Measurements from ENCODE around the gene HAUS6.
A peak's percentile ranks its signal among the peaks of the same experiment; 100 is the strongest.

Gene HAUS6

DNA sequence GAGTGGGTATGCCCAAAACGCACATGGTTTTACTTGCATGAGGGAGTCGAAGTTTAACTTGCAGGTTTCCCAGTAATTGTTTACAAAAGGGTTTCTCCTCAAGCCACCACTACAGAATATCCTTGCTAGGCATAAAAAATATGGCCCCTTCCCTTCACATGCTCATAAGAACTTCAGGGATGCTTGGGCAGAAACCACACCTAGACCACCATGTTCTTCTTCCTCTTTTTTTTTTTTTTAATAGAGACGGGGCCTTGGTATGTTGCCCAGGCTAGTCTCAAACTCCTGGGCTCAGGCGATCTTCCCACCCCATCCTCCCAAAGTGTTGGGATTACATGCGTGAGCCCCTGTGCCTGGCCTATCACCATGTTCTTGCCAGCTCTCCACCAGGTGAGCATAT is 43.2 kb upstream of the HAUS6 start:
- peaks cover 0 to 7% (median 0%) of the 10 kb centered on the region in 4 experiments for H3K4me1 ChIP-seq (ENCODE audit: control extremely low read depth in 1 of 4, control insufficient read depth in 4 of 4, insufficient read depth in 4 of 4, low read length in 3 of 4)
- H3K27me3 ChIP-seq (replicated peaks in 2 of 5; ENCODE audit: control insufficient read depth in 4 of 5, insufficient read depth in 5 of 5, low read length in 4 of 5) = no peaks in the 10 kb centered on the region
- CTCF ChIA-PET = no interaction called here
- no peak overlapping the region for H3K27ac ChIP-seq (ENCODE audit: insufficient read depth in 1 of 2, low read depth in 1 of 2, low read length in 2 of 2, poor library complexity in 1 of 2, severe bottlenecking in 2 of 2)
- no CpG with 5 or more reads among the region's 5 CpGs for WGBS (ENCODE audit: insufficient coverage)
- no peak overlapping the region for H3K4me3 ChIP-seq (ENCODE audit: control insufficient read depth in 1 of 7, extremely low read depth in 1 of 7, insufficient read depth in 4 of 7, low read depth in 2 of 7, low read length in 6 of 7)
- no peaks in the 10 kb centered on the region for H3K36me3 ChIP-seq (ENCODE audit: control insufficient read depth in 4 of 4, insufficient read depth in 4 of 4, low read length in 3 of 4)
- peak in 2 of 3 donors; percentile 38 to 42 for DNase-seq
- POLR2A ChIA-PET = no interaction called here
- no peaks in the 10 kb centered on the region for H3K9me3 ChIP-seq (ENCODE audit: control extremely low read depth in 1 of 5, control insufficient read depth in 4 of 5, insufficient read depth in 2 of 5, low read depth in 1 of 5, low read length in 4 of 5)

DNA sequence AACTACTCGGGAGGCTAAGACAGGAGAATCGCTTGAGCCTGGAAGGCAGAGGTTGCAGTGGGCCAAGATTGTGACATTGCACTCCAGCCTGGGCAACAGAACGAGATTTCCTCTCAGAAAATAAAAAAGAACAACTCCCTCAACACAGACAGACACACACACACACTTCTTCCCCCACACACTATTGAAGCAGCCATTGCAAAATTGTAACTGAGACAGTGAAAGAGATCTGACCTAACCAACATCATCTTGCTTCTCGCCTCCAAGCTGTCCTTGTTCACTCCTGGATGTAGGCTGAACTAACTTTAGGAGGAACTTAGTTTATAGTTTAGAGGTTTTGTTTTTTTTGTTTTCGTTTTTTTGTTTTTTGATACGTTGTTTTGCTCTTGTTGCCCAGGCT is 37.6 kb upstream of the HAUS6 start:
- no peaks in the 10 kb centered on the region for H3K36me3 ChIP-seq (ENCODE audit: control insufficient read depth in 4 of 4, insufficient read depth in 4 of 4, low read length in 3 of 4)
- ChIA-PET POLR2A (interaction anchor here (0.6 kb wide), 1 partner anchor 15 kb away, joined by 3 read pairs; no protein-coding TSS in a partner anchor), CTCF (interaction anchor here (1.6 to 1.7 kb wide), 2 partner anchors 8 to 11 kb away, joined by 3 to 4 read pairs; no protein-coding TSS in a partner anchor)
- H3K4me1 ChIP-seq (ENCODE audit: control extremely low read depth in 1 of 4, control insufficient read depth in 4 of 4, insufficient read depth in 4 of 4, low read length in 3 of 4) = no peaks in the 10 kb centered on the region
- no peak for DNase-seq
- no peak overlapping the region for H3K4me3 ChIP-seq (ENCODE audit: control insufficient read depth in 1 of 7, extremely low read depth in 1 of 7, insufficient read depth in 4 of 7, low read depth in 2 of 7, low read length in 6 of 7)
- H3K9me3 ChIP-seq (ENCODE audit: control extremely low read depth in 1 of 5, control insufficient read depth in 4 of 5, insufficient read depth in 2 of 5, low read depth in 1 of 5, low read length in 4 of 5) = no peaks in the 10 kb centered on the region
- 93% methylated on average over 3 of the region's 6 CpGs for WGBS (ENCODE audit: insufficient coverage)
- no peak overlapping the region for H3K27ac ChIP-seq (ENCODE audit: insufficient read depth in 1 of 2, low read depth in 1 of 2, low read length in 2 of 2, poor library complexity in 1 of 2, severe bottlenecking in 2 of 2)
- no peaks in the 10 kb centered on the region for H3K27me3 ChIP-seq (replicated peaks in 2 of 5; ENCODE audit: control insufficient read depth in 4 of 5, insufficient read depth in 5 of 5, low read length in 4 of 5)

DNA sequence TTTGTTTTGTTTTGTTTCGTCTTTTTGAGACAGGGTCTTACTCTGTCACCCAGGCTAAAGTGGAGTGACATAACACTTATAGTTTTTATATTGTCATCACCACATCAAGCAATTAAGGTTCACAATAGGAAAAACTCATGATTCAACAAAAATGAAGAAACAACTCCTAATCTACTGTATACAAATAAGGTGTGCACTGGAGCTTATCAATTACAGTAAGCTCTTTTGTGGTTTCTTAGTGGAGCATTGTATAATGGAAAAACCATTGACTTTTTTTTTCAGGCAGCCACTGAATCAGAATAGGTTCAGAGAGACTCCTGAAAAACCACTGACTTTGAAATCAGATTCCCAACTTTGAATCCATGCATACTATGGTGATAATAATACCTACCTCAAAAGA is 35.4 kb upstream of the HAUS6 start:
- Histone ChIP-seq H3K4me1 (ENCODE audit: control extremely low read depth in 1 of 4, control insufficient read depth in 4 of 4, insufficient read depth in 4 of 4, low read length in 3 of 4) (no peaks in the 10 kb centered on the region), H3K27me3 (replicated peaks in 2 of 5; ENCODE audit: control insufficient read depth in 4 of 5, insufficient read depth in 5 of 5, low read length in 4 of 5) (no peaks in the 10 kb centered on the region), H3K36me3 (ENCODE audit: control insufficient read depth in 4 of 4, insufficient read depth in 4 of 4, low read length in 3 of 4) (no peaks in the 10 kb centered on the region), H3K27ac (ENCODE audit: insufficient read depth in 1 of 2, low read depth in 1 of 2, low read length in 2 of 2, poor library complexity in 1 of 2, severe bottlenecking in 2 of 2) (no peak overlapping the region), H3K4me3 (ENCODE audit: control insufficient read depth in 1 of 7, extremely low read depth in 1 of 7, insufficient read depth in 4 of 7, low read depth in 2 of 7, low read length in 6 of 7) (no peak overlapping the region), H3K9me3 (ENCODE audit: control extremely low read depth in 1 of 5, control insufficient read depth in 4 of 5, insufficient read depth in 2 of 5, low read depth in 1 of 5, low read length in 4 of 5) (no peaks in the 10 kb centered on the region)
- POLR2A ChIA-PET = no interaction called here
- CTCF ChIA-PET = no interaction called here
- no peak for DNase-seq
- no CpG with 5 or more reads among the region's 1 CpG for WGBS (ENCODE audit: insufficient coverage)

DNA sequence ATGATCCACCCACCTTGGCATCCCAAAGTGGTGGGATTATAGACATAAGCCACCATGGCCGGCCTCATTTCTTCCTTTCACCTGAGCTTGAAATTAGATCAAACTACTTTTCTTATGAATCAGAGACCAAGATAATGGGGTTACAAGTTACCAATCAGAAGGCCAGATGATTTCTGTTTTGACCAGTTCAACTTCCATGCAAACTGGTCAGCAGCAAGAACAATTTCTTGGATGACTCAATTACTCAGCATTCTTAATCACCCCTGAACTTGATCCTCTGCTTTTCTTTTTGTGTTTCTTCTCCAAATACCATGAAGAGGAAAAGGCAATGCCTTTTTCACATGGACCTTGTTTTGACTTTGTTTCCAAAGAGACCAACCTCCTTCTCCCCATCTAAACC is 34.6 kb upstream of the HAUS6 start:
- POLR2A ChIA-PET = no interaction called here
- no peaks in the 10 kb centered on the region for H3K9me3 ChIP-seq (ENCODE audit: control extremely low read depth in 1 of 5, control insufficient read depth in 4 of 5, insufficient read depth in 2 of 5, low read depth in 1 of 5, low read length in 4 of 5)
- 100% methylated on average over 1 of the region's 1 CpG for WGBS (ENCODE audit: insufficient coverage)
- no peak for DNase-seq
- no peaks in the 10 kb centered on the region for H3K27me3 ChIP-seq (replicated peaks in 2 of 5; ENCODE audit: control insufficient read depth in 4 of 5, insufficient read depth in 5 of 5, low read length in 4 of 5)
- CTCF ChIA-PET = interaction anchor here (0.6 kb wide), 1 partner anchor 47 kb away, joined by 3 read pairs; no protein-coding TSS in a partner anchor
- no peaks in the 10 kb centered on the region for H3K36me3 ChIP-seq (ENCODE audit: control insufficient read depth in 4 of 4, insufficient read depth in 4 of 4, low read length in 3 of 4)
- H3K27ac ChIP-seq (ENCODE audit: insufficient read depth in 1 of 2, low read depth in 1 of 2, low read length in 2 of 2, poor library complexity in 1 of 2, severe bottlenecking in 2 of 2) = no peak overlapping the region
- H3K4me1 ChIP-seq (ENCODE audit: control extremely low read depth in 1 of 4, control insufficient read depth in 4 of 4, insufficient read depth in 4 of 4, low read length in 3 of 4) = no peaks in the 10 kb centered on the region
- no peak overlapping the region for H3K4me3 ChIP-seq (ENCODE audit: control insufficient read depth in 1 of 7, extremely low read depth in 1 of 7, insufficient read depth in 4 of 7, low read depth in 2 of 7, low read length in 6 of 7)

DNA sequence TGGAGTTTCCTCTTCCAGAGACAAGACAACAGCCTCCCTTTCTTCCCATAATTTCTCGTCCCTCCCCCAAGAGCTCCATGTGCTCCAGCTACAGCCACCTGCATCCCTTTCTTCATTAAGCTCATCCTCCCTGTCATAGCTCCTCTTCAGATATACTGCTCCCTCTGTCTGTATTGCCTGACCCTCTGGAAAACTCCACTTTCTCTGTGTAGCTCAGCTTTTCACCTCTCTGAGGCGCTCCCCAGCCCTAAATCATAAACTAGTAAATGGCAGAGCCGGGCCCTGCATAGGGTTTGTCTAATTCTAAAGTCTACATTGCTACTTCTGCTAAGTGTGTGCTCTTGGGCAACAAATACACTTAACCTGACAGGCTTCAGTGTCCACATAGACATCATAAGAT is 33.4 kb upstream of the HAUS6 start:
- 100% methylated on average over 3 of the region's 3 CpGs for WGBS (ENCODE audit: insufficient coverage)
- Histone ChIP-seq H3K4me3 (ENCODE audit: control insufficient read depth in 1 of 7, extremely low read depth in 1 of 7, insufficient read depth in 4 of 7, low read depth in 2 of 7, low read length in 6 of 7) (no peak overlapping the region), H3K4me1 (ENCODE audit: control extremely low read depth in 1 of 4, control insufficient read depth in 4 of 4, insufficient read depth in 4 of 4, low read length in 3 of 4) (no peaks in the 10 kb centered on the region), H3K27me3 (replicated peaks in 2 of 5; ENCODE audit: control insufficient read depth in 4 of 5, insufficient read depth in 5 of 5, low read length in 4 of 5) (no peaks in the 10 kb centered on the region), H3K9me3 (ENCODE audit: control extremely low read depth in 1 of 5, control insufficient read depth in 4 of 5, insufficient read depth in 2 of 5, low read depth in 1 of 5, low read length in 4 of 5) (no peaks in the 10 kb centered on the region), H3K36me3 (ENCODE audit: control insufficient read depth in 4 of 4, insufficient read depth in 4 of 4, low read length in 3 of 4) (no peaks in the 10 kb centered on the region), H3K27ac (ENCODE audit: insufficient read depth in 1 of 2, low read depth in 1 of 2, low read length in 2 of 2, poor library complexity in 1 of 2, severe bottlenecking in 2 of 2) (no peak overlapping the region)
- no peak for DNase-seq
- POLR2A ChIA-PET = no interaction called here
- CTCF ChIA-PET = interaction anchor here (0.7 to 1.2 kb wide), 3 partner anchors 10 to 38 kb away, joined by 4 to 7 read pairs (median 4); no protein-coding TSS in a partner anchor

DNA sequence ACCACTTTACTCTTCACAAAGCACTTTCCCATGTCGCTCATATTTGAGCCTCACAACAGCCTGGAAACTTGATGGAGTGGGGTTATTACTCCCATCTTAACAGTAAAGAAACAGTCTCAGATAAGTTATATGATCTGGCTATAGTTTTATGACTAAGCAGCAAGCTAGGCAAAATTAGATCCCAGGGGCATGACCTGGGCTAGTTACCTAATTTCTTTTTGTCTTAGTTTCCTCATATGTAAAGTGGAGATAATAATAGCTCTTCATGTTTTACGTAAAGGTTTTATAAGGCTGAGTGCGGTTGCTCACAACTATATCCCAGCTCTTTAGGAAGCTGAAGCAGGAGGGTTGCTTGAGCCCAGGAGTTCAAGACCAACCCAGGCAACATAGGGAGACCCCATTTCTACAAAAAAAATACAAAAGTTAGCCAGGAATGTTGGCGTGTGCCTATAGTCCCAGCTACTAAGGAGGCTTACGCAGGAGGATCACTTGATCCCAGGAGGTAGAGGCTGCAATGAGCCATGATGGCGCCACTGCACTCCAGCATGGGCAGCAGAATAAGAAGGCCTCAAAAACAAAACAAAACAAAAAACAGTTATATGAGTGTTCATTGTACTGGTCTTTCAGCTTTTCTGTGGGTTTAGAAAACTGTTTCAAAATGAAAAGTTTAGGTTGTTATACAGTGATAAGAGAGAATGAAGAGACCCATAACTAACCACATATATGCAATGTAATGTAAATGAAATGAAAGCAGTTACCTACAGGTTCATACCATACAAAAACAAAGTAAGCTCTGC is 31.0 kb upstream of the HAUS6 start:
- Histone ChIP-seq H3K4me1 (ENCODE audit: control extremely low read depth in 1 of 4, control insufficient read depth in 4 of 4, insufficient read depth in 4 of 4, low read length in 3 of 4) (peaks cover 0 to 9% (median 3%) of the 10 kb centered on the region in 4 experiments), H3K27ac (ENCODE audit: insufficient read depth in 1 of 2, low read depth in 1 of 2, low read length in 2 of 2, poor library complexity in 1 of 2, severe bottlenecking in 2 of 2) (no peak overlapping the region), H3K36me3 (ENCODE audit: control insufficient read depth in 4 of 4, insufficient read depth in 4 of 4, low read length in 3 of 4) (no peaks in the 10 kb centered on the region), H3K4me3 (ENCODE audit: control insufficient read depth in 1 of 7, extremely low read depth in 1 of 7, insufficient read depth in 4 of 7, low read depth in 2 of 7, low read length in 6 of 7) (no peak overlapping the region), H3K27me3 (replicated peaks in 2 of 5; ENCODE audit: control insufficient read depth in 4 of 5, insufficient read depth in 5 of 5, low read length in 4 of 5) (peaks cover 0 to 2% (median 0%) of the 10 kb centered on the region in 5 experiments), H3K9me3 (ENCODE audit: control extremely low read depth in 1 of 5, control insufficient read depth in 4 of 5, insufficient read depth in 2 of 5, low read depth in 1 of 5, low read length in 4 of 5) (no peaks in the 10 kb centered on the region)
- DNase-seq = no peak
- WGBS (ENCODE audit: insufficient coverage) = 93% methylated on average over 4 of the region's 6 CpGs
- ChIA-PET CTCF (interaction anchor here (1.0 to 1.5 kb wide), 4 partner anchors 9 to 29 kb away, joined by 3 to 4 read pairs (median 3); no protein-coding TSS in a partner anchor), POLR2A (no interaction called here)

DNA sequence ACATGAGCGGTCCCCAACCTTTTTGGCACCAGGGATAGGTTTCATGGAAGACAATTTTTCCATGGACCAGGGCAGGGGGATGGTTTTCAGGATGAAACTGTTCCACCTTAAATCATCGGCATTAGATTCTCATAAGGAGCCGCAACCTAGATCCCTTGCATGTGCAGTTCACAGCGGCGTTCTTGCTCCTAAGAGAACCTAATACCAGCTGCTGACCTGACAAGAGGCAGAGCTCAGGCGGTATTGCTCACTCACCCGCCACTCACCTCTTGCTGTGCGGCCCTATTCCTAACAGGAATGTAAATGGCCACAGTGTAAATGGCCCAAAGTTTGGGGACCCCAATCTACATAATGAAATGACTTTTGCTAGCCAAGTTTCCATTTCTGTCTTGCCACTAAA is 27.7 kb upstream of the HAUS6 start:
- no peak for DNase-seq
- ChIA-PET POLR2A (no interaction called here), CTCF (interaction anchor here (1.8 to 2.9 kb wide), 2 partner anchors 11 to 44 kb away, joined by 4 to 11 read pairs; no protein-coding TSS in a partner anchor)
- H3K27ac ChIP-seq (ENCODE audit: insufficient read depth in 1 of 2, low read depth in 1 of 2, low read length in 2 of 2, poor library complexity in 1 of 2, severe bottlenecking in 2 of 2) = no peak overlapping the region
- peaks cover 0 to 1% (median 0%) of the 10 kb centered on the region in 4 experiments for H3K36me3 ChIP-seq (ENCODE audit: control insufficient read depth in 4 of 4, insufficient read depth in 4 of 4, low read length in 3 of 4)
- H3K27me3 ChIP-seq (replicated peaks in 2 of 5; ENCODE audit: control insufficient read depth in 4 of 5, insufficient read depth in 5 of 5, low read length in 4 of 5) = peaks cover 0 to 5% (median 2%) of the 10 kb centered on the region in 5 experiments
- peaks cover 0 to 20% (median 16%) of the 10 kb centered on the region in 4 experiments for H3K4me1 ChIP-seq (ENCODE audit: control extremely low read depth in 1 of 4, control insufficient read depth in 4 of 4, insufficient read depth in 4 of 4, low read length in 3 of 4)
- H3K4me3 ChIP-seq (ENCODE audit: control insufficient read depth in 1 of 7, extremely low read depth in 1 of 7, insufficient read depth in 4 of 7, low read depth in 2 of 7, low read length in 6 of 7) = no peak overlapping the region
- H3K9me3 ChIP-seq (ENCODE audit: control extremely low read depth in 1 of 5, control insufficient read depth in 4 of 5, insufficient read depth in 2 of 5, low read depth in 1 of 5, low read length in 4 of 5) = no peaks in the 10 kb centered on the region
- WGBS (ENCODE audit: insufficient coverage) = 90% methylated on average over 8 of the region's 8 CpGs
